Cardiac septum (tissue), 1 donor: ENCODE results near the gene TOPAZ1. TPM values are rescaled to one million over a fixed set of nuclear protein-coding genes. Genes with fewer than 3 reads are reported as not detected.

Experiments
- DNase-seq: peaks from one replicate; pipeline ENCODE4 v3.0.0-alpha.2; 2020; ENCODE audit warnings: low spot score
- intact Hi-C: fragments of 100-400 bp; cut with DNase I; formaldehyde crosslinking; loops from one replicate; pipeline ENCODE4 v1.14.0; 2022
- total RNA-seq: library from RNA; stranded (reverse); fragmentation: NEBNext Ultra II Directional; extraction: Animal tissue kit (Norgen Biotek cat#: 25700); gene quantifications from one replicate; pipeline ENCODE4 v1.2.1, GENCODE V29; 2021
- donor health status: DM: no; HTN: no; CAD: no.

Gene TOPAZ1
- total RNA-seq, 1 donor from 2014 or later = not detected

DNA sequence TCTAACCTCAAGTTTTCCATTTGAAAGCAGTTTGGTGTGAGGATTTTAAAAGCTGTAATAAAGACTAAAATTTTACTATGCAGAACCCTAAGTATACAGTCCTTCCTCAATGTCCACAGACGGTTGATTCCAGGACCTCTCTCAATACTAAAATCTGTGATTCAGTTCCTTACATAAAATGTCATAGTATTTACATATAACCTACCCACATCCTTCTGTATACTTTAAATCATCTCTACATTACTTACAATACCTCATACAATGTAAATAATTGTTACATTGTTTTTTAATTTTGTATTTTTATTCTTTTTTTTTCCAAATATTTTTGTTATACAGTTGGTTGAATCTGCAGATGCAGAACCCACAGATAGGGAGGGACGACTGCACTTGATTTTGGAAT lies 2.8 kb upstream of the TOPAZ1 start:
- no peak for DNase-seq
- intact Hi-C loops = no loop called here

DNA sequence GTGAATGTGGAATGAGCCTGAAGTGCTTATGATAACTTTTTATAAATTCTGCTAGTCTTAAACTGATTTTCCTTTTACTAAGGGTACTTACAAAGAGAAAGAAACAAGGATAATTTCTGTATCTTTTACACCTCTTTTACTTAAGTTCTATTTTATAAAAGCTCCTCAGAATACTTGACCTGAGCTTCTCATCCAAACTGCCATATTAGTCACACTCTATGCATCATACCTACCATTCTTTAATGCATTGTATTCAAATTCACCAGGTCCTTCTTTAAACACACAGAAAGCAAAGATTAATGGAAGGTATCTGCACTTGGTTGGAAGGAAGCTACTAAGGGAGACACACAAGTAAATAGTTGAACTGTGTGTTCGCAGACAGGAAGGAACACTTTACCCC lies 1.6 kb upstream of the TOPAZ1 start:
- intact Hi-C loops = no loop called here

DNA sequence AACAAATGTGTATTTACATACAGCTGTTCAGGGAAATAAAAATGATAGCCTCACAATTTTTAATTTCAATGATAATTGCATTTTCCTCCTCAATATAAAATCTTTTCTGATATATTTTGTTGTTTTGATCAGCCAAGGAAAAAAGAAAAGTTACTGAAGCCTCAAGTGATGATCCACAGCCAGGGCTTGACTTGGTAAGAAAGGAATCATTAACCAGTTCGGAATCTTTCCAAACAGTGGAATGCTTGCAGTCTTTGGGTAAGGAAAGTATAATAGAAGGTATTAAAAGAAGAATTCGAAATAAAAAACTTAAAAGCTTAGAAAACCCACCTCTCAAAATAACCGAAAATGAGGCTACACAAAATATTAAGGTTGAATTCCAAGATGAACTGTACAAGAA lies 1.0 kb downstream of the TOPAZ1 start:
- intact Hi-C loops = no loop called here
- no peak for DNase-seq

More for the DNA sequence above, 1.6 kb upstream of the TOPAZ1 start:
- no peak for DNase-seq

DNA sequence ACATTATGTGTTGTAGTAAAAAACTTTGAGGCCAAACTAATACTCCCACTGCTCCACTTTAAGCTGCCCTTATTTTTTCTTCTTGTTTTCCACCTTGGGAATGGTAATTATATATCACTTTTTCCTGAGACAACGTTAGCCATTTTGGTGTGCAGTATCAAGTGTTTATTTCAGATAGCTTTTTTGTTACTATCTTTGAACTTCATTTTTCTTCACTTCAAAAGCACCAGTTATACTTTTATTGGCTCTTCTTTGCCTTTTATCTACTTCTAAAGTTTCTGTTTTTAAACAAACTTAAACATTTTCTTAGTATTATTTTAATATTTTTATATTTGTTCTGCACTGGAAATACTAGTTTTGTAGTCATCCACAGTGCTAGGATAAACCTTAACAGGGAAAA lies 6.5 kb downstream of the TOPAZ1 start:
- no peak for DNase-seq
- intact Hi-C loops = no loop called here

DNA sequence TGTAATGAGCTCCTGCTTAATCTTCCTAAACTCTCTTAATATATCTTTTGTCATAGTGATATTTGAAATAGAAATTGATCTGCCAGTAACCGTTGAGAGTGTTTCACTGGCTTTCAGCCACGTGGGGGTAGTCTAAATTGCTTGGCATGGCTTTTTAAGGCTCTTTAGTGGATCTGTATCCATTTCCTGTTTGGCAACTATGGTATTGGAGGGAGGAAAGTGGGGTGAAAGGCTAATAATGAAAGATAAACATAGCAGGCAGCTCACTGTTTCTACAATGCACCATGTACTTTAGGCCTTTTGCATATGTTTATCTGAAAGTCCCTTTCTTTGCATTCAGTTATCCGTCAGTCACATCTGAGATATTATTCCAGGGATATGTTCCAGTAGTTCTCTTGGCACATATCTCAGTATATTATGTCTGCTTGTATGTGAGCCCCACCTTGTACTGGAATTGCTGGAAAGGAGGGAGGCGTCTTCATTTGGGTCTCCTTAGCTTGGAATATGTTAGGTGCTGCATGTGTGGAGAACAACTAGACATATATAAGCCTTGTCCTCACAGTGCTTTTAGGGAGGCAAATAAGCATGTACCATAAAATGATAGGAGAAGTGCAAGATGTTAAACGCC lies 10.8 kb downstream of the TOPAZ1 start:
- intact Hi-C loops = no loop called here
- no peak for DNase-seq

DNA sequence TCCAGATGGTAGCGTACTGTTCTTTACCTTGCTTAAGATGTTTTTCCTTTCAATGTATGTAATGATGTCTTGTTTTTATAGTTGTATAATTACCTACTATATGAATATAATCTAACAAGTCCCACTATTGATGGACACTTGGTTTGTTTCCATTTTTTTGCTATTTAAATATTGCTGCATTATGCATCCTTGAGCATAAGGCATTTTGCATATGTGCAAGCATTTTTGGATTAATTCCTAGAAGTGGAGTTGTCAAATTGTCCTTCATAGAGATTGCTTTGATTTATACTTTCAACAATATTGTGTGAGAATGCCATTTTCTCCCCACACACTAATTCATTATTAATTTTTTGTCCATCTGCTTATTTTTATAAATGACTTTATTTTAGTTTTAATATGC lies 17.7 kb downstream of the TOPAZ1 start:
- DNase-seq = no peak
- intact Hi-C loops = no loop called here

DNA sequence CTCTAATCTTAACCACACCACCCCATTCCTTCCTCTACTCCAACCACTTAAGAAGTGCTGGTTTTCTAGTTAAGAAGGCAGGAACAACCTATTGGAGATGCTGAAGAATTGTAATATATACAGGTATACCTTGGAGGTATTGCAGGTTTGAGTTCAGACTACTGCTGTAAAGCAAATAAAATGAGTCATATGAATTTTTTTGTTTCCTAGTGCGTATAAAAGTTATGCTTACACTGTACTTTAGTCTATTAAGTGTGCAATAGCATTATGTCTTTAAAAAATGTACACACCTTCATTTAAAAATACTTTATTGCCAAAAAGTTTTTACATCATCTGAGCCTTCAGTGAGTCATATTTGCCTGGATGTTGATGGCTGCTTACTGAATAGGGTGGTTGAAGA lies 22.5 kb downstream of the TOPAZ1 start:
- DNase-seq = no peak
- intact Hi-C loops = no loop called here

DNA sequence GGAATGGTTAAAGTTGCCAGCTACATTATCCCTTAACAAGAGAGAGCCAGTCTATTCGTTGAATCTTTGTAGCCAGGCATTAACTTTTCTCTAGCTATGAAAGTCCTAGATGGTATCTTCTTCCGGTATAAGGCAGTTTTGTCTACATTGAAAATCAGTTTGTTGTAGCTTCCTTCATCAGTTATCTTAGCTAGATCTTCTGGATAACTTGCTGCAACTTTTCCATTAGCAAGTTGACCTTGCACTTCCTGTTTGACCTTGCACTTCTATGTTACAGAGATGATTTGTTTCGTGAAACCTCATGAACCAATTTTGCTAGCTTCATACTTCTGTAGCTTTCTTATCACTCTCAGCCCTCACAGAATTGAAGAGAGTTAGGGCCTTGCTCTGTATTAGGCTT lies 24.1 kb downstream of the TOPAZ1 start:
- no peak for DNase-seq
- intact Hi-C loops = no loop called here

DNA sequence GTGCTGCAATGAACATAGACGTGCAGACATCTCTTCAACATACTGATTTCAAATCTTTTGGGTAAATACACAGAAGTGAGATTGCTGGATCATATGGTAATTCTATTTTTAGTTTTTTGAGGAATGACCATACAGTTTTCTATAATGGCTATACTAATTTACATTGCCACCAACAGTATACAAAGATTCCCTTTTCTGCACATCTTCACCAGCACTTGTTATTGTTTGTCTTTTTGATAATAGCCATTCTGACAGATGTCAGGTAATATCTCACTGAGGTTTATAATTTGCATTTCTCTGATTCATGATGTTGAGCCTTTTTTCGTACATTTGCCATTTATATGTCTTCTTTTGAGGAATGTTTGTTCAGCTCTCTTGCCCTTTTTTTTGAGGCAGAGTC lies 30.5 kb downstream of the TOPAZ1 start:
- intact Hi-C loops = no loop called here
- DNase-seq = no peak

DNA sequence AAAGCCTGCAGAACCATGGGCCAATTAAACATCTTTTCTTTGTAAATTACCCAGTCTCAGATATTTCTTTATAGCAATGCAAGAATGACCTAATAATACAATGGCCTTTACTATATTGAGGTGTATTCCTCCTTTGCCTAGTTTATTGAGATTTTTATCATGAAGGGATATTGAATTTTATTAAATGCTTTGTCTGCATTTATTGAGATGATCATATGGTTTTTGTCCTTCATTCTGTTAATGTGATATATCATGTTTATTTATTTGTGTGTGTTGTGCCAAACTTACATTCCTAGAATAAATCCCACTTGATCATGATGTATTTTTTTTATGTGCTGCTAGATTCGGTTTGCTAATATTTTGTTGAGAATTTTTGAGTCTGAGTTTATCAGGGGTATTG lies 36.2 kb downstream of the TOPAZ1 start:
- intact Hi-C loops = no loop called here
- no peak for DNase-seq

DNA sequence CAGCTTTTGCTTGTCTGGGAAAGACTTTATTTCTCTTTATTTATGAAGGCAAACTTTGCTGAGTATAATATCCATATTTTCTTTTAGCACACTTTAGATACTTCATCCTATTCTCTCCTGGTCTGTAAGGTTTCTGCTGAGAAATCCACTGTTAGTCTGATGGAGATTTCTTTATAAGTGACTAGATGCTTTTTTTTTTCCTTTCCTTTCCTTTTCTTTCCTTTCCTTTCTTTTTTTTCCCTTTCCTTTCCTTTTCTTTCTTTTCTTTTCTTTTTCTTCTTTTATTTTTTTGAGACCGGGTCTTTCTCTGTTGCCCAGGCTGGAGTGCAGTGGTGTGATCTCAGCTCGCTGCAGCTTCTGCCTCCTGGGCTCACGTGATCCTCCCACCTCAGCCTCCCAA lies 38.4 kb downstream of the TOPAZ1 start:
- no peak for DNase-seq
- intact Hi-C loops = no loop called here

DNA sequence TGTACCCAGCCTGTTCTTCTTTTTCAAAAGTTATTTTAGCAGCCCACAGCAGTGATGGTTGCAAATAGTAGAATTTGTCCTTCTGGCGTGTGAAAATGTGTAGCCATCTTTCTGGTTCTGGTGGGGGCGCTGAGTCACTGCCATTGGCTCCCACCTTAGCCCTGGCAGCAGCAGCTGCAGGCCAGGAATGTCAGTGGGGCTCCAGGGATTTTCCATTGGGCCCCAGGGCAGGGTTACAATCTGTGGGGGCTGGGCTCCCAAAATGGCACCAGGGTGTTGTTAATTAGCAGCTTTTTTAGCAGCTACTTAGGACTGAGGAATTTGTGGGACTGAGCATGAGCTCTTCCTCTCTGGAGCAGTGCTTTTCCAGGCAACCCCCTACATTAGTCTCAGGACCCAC lies 38.9 kb downstream of the TOPAZ1 start:
- DNase-seq = no peak
- intact Hi-C loops = no loop called here

DNA sequence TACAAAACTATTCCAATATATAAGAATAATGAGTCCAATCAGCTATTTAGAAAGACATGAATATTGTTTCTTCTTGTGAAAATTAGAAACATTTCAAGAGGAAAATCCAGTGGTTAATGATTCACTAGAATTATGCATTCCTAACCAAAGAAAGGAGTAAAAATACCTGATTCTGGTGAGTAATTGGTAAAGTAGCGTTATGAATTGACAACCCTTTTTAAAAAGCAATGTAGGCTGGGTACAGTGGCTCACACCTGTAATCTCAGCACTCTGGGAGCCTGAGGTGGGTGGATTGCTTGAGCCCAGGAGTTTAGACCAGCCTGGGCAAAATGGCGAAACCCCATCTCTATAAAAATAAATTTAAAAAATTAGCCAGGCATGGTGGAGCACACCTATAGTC lies 43.3 kb downstream of the TOPAZ1 start:
- intact Hi-C loops = no loop called here
- DNase-seq = no peak

DNA sequence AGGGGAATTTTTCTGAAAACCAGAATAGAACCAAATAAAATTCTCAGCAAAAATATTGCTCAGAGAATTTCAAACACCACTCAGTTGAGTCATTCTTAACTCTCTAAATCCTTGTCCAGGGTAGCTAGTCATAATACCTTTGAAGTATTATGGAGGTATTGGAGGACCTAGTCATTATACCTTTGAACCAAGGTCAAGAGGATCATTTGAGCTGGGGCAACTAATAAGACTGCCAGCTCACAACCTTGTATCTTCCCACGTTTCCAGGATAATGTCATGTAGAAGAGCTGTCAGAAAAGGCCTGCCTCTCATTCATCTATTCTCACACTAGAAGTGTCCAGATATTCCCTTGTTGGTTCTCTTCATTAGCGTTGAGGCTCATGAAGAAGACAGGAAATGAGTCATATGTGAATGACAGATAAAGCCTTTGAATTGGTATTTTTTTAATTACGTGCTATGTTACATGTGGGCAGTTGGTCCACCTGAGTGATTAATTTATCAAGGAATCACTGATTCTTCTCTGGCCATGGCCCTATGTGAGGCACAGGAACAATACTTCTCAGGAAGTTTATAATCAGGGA lies 48.3 kb downstream of the TOPAZ1 start:
- DNase-seq = no peak
- intact Hi-C loops = no loop called here

DNA sequence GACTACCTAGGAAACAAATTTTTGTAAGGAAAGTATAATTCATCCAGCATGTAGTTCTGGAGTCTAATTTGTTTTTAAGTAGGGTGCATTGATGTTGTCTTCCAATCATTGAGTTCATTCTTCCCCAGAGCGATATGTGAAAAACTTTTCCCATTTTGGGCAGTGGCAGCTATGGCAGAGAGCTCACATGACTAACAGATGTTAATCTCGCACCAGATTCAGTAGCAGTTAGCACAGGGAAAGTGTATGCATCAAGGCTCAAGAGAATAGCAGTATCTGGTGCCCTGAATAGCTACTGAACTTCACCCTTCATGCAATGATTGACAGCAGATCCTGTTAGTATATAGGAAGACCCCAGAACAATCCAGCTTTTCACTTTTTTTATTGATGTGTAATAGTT lies 50.6 kb downstream of the TOPAZ1 start:
- no peak for DNase-seq
- intact Hi-C loops = no loop called here

DNA sequence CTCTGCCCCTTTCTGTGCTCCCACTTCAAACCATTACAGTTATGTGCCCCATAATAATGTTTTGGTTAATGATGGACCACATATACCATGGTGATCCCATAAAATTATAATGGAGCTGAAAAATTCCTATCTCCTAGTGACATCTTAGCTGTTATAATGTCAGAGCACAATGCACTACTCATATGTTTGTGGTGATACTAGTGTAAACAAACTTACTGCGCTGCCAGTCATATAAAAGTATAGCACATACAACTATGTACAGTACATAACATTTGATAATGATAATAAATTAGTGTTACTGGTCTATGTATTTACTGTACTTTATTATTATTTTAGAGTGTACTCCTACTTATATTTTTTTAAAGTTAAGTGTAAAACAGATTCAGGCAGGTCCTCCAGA lies 51.3 kb downstream of the TOPAZ1 start:
- DNase-seq = no peak
- intact Hi-C loops = no loop called here

DNA sequence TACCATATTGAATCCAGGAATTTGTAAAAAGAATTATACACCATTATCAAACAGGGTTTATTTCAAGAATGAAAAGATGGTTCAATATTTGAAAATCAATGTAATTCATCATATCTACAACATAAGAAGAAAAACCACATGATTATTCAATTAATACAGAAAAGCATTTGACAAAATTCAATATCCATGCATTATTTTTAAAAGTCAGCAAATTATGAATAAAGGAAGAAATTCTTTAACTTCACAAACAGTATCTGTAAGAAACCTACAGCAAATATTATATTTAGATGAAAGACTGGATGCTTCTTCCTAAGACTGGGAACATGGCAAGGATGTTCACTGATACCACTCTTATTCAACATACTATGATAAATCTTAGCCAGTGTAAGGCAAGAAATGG lies 55.6 kb downstream of the TOPAZ1 start:
- no peak for DNase-seq
- intact Hi-C loops = no loop called here

DNA sequence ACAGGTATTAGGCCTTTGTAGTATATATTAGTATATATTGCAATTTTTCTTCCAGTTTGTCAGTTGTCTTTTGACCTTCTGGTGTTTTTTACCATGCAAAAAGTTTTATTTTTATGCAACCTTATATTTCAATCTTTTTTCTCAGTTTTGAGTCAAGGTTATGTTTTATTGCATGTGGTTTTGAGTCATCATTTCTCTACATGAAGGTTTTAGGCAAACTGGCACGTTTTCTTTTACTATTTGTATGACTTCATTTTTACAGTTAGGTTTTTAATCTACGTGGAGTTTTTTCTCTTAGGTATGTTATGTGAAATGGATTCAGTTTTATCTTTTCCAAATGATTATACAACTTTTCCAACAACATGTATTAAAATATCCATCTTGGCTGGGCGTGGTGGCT lies 60.1 kb downstream of the TOPAZ1 start:
- intact Hi-C loops = no loop called here
- no peak for DNase-seq

DNA sequence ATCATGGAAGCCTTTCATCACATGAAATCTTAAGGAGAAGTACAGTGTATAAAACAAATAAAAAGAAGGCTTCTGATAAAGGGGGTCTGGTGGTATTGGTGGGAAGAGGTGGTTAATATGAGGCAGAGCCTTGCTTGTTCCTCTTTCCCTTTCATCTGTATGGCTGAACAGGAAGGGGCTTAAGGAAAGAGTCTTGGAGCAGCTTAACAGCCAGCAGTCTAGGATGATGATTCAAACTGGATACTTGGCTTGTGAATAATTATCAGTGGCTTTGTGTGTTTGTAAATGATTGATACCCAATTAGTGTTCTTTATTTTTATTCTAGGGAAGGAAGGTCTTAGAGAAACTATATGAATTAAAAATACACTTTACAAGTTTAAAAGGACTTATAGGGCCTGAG lies 67.8 kb downstream of the TOPAZ1 start:
- intact Hi-C loops = no loop called here
- DNase-seq = no peak

DNA sequence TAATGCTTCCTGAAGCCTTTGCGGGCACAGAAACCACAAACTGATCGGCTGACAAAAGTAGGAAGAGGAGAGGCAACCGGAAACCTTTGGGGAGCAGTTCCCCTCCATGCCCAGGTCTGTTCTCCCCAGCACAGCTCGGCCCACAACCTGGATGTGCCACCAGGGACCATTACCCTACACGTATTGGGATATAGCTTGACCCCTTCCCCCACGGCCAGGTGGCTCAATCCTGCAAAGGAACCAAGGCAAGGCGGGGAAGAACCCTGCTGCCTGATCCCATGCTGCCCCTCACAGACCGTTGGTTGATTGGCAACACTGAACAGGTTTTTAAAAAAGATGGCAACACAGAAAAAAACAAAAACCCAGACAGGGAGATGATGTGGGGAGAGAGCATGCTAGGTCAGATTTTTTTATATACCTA lies 77.2 kb downstream of the TOPAZ1 start:
- intact Hi-C loops = no loop called here
- DNase-seq = no peak

DNA sequence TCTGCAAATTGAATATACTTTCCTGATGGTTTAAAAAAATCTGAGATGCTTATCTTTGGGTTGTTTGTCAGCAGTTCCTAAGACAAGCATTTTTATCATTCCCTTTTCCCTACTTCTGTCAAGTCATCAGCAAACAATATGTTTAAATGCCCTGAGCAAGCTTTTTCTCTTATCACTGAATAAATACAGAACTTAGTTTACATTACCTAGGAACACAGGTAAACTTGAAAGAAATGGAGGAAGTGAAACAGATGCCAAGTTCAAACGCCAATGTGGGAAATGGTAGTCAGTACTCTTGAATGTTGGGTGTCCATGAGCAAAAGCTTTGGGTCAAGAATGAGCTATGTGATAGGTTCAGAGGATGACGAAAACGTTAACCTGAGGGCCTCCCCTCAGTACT lies 79.6 kb downstream of the TOPAZ1 start:
- intact Hi-C loops = no loop called here
- no peak for DNase-seq

DNA sequence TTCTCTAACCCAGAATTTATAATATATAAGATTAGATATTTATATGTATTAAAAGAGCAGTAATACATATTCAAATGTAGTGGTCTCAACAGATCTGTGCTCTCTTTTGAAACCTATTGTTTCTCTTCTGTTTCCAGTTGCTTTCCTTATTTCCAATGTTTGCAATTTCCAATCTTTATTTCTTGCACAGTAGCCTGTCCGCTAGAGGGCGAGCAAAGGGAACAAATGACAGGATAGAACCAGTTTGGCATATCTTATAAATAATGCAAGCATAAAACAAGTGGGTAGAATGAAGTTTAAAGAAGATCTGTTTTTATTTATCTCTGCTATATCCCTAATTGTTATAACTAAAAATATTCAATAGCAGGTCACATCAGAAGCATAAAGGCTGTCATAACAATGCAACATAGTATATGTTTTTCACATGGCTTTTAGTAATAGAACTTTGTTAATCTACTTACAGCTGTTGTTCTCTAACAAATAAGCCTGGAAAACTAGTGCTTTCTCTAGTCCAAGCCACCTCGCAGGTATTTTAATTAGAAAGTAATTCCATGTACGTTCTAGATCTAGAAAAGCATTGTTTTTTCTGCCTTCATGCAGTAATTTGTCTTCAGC lies 81.8 kb downstream of the TOPAZ1 start:
- DNase-seq = no peak
- intact Hi-C loops = loop anchor here (2.0 kb wide), 1 partner anchor 187 kb away; no protein-coding TSS in a partner anchor
